Stimulated activated CD4-positive, alpha-beta T cell treated with anti-CD3 and anti-CD28 coated beads, Interleukin-4, amount 100 ng/mL, for 48 hours (primary cell): Measurements from ENCODE around the gene PLXDC2.

ENCODE experiments used
- DNase-seq, 2 donors: peaks; one replicate each; pipeline ENCODE4 v3.0.0-alpha.2; 2020; ENCODE audit warnings: low read depth in 2 of 2

PLXDC2 gene

GRCh38 chr10:19815731-19816410, 361 bp upstream of the PLXDC2 start:
- no peak for DNase-seq

- no peak for DNase-seq
These were observed 1.1 kb downstream of the PLXDC2 start for GRCh38 chr10:19817231-19817933.

GRCh38 chr10:19818876-19819275, 2.6 kb downstream of the PLXDC2 start:
- DNase-seq = no peak

- DNase-seq = no peak
These were observed 3.3 kb downstream of the PLXDC2 start for GRCh38 chr10:19819419-19820033.

GRCh38 chr10:19824381-19825342, 8.4 kb downstream of the PLXDC2 start:
- no peak for DNase-seq

GRCh38 chr10:19825700-19826099, 9.5 kb downstream of the PLXDC2 start:
- no peak for DNase-seq

- DNase-seq = no peak
These were observed 10.5 kb downstream of the PLXDC2 start for GRCh38 chr10:19826712-19827111.

- DNase-seq = no peak
These were observed 12.2 kb downstream of the PLXDC2 start for GRCh38 chr10:19828278-19829049.

- no peak for DNase-seq
These were observed 16.5 kb downstream of the PLXDC2 start for GRCh38 chr10:19832699-19833098.

GRCh38 chr10:19833170-19833824, 17.1 kb downstream of the PLXDC2 start:
- no peak for DNase-seq

- no peak for DNase-seq
These were observed 19.7 kb downstream of the PLXDC2 start for GRCh38 chr10:19835952-19836351.

- no peak for DNase-seq
These were observed 22.9 kb downstream of the PLXDC2 start for GRCh38 chr10:19839090-19839489.

GRCh38 chr10:19839552-19839951, 23.3 kb downstream of the PLXDC2 start:
- no peak for DNase-seq

GRCh38 chr10:19840776-19841175, 24.5 kb downstream of the PLXDC2 start:
- DNase-seq = no peak

- DNase-seq = no peak
These were observed 27.3 kb downstream of the PLXDC2 start for GRCh38 chr10:19843487-19843886.

GRCh38 chr10:19845503-19846368, 29.5 kb downstream of the PLXDC2 start:
- DNase-seq = no peak

- no peak for DNase-seq
These were observed 31.1 kb downstream of the PLXDC2 start for GRCh38 chr10:19847321-19847720.

GRCh38 chr10:19848226-19848985, 32.2 kb downstream of the PLXDC2 start:
- no peak for DNase-seq

GRCh38 chr10:19853831-19854230, 37.6 kb downstream of the PLXDC2 start:
- no peak for DNase-seq
